DMS153 treated with DMSO at 0.1 percent for 48 hours (cell line): Measurements from ENCODE around the gene ENOX1.
A peak's percentile ranks its signal among the peaks of the same experiment; 100 is the strongest.

Source experiments
- DNase-seq: peaks from one replicate; lab custom pipeline; 2025; ENCODE audit not compliant: unreplicated experiment; lab: John Stamatoyannopoulos, UW

The ENOX1 gene

GRCh38 chr13:43492311-43492710 is 294.5 kb downstream of the ENOX1 start:
- no peak for DNase-seq

DNA sequence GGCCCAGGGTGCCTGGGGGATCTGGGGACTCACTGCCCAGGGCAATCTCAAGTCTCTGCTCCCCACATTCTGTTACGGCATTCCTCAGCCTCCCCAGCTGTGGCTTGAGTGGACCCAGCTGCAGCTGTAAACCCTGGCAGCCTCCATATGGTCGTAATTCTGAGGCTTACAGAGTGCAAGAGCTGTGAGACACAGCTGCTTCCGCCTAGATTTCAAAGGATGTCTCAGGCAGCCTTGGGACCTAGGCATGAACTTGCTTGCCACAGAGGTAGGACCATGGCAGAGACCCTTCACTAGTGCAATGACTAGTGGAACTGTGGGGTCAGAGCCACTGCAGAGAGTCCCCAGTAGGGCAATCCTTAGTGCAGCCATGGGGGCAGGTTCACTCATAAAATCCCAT is 297.5 kb downstream of the ENOX1 start:
- no peak for DNase-seq

DNA sequence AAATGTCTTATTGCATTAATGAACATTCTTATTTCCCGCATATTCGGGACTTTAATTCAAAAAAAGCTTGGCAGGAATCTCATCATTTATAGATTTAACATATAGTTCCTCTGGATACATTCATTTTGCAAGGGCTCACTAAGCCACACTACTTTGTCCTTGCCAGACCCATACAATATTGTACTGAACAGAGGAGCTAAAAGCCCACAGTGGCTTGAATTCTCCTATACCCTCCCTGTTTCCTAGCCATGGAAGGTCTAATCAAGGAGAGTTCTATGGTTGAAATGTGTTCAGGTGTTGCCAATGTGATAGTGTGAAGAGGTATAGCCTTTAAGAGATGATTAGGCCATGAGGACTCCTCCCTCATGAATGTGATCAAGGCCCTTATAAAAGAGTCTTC is 298.9 kb downstream of the ENOX1 start:
- DNase-seq = no peak

DNA sequence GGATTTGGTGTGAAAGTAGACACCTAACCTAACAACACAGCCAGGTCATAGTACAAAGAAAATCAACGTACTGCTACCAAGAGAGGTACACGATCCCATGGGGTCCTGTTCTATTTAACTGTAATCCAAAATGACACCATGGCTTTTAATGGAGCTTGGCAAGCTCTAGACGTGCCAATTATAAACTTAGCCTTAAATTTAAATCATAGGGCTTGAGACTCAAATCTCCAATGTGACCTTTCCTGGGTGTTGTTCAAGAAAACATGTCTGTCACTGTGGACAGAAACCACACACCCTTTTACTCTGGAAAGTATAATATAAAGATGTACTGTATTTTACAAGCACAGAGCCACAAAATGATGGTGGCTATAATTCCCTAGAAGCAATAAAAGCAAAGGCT is 299.3 kb downstream of the ENOX1 start:
- DNase-seq = no peak

GRCh38 chr13:43484432-43485225 is 302.1 kb downstream of the ENOX1 start:
- DNase-seq = no peak

DNA sequence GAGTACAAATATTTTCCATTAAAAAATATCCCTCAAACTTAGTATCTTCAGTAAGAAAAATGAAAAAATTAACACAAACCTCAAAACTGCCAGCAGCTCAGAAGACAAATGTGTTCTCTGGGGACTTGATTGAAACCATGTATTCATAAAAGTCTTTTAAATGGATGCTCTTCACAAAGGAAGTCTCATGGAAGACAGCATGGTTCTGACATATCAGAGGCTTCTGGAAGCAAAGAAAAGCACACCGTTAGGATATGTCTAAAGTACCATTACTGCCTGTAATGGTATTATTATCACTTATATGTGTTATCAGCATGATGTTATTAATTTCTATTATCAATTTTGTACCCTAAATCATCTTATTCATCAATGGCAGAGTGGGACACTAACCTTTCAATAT is 302.8 kb downstream of the ENOX1 start:
- no peak for DNase-seq

GRCh38 chr13:43482641-43483040 is 304.1 kb downstream of the ENOX1 start:
- DNase-seq = no peak

DNA sequence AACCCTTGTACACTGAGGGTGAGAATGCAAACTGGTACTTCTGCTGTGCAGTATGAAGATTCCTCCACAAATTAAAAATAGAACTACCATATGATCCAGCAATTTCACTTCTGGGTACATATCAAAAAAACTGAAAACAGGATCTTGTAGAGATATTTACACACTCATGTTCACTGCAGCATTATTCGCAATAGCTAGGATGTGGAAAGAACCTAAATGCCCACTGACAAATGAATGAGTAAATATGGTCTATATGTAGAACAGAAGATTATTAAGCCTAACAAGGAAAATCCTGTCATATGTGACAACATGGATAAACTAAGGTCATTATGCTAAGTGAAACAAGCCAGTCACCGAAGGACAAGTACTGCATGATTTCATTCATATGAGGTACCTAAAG is 304.7 kb downstream of the ENOX1 start:
- DNase-seq = no peak

DNA sequence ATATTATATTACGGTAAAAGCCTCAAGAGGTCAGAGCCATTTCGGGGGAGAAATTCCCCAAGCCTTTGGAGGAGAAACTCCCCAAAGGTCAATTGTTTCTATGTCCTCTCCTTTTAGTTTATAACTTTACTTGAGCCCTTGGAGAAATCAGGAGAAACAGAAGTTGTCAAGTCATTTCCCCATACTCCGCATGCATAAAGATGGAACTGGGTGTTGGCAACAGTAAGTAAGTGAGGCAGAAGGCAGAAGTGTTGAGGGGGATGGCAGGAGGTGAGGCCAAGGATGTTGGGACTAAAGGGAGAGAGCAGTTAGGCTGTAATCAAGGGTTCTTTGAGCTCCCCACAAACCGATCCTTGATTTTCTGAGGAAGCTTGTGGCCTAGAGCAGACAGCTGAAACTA is 307.9 kb downstream of the ENOX1 start:
- DNase-seq = no peak

GRCh38 chr13:43478211-43478610 is 308.6 kb downstream of the ENOX1 start:
- DNase-seq = no peak

GRCh38 chr13:43475140-43475539 is 311.6 kb downstream of the ENOX1 start:
- no peak for DNase-seq

- peak; percentile 28 for DNase-seq
These were observed 313.3 kb downstream of the ENOX1 start for GRCh38 chr13:43473437-43473836.

DNA sequence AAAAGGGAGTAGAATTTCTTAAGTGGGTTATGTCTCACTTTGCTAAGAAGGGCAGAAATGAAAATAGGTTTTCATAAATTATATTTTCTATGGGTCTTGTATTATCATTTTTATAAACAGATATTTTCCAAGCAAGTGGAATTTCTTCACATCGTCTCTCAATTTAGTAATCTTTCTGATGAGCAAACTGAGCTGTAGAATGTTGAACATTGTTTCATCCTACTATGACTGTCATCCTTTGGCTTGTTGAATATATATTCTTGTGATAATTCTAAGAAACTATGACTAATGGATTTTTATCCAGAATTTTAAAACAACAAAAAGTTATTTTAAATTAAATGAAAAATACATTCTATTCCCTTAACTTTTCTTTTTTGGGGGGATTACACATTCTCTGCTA is 313.8 kb downstream of the ENOX1 start:
- no peak for DNase-seq

DNA sequence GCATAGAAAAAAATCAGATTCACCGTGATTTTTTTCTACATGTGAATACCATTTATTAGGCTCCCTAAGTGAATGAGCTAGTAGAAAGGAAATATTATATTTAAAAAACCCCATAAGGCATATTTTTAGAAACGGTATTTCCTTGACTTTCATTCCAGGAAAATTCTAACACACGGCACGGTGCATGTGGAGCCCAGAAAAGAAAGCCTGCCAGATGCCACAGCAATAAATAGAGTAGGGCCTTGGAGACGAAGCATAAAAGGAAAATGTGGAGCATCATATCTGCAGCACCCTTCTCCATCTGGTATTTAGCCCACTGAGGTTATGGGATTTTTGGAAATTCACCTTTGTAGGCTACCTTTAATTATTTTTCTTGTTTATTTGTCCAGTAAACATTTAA is 314.4 kb downstream of the ENOX1 start:
- DNase-seq = no peak

DNA sequence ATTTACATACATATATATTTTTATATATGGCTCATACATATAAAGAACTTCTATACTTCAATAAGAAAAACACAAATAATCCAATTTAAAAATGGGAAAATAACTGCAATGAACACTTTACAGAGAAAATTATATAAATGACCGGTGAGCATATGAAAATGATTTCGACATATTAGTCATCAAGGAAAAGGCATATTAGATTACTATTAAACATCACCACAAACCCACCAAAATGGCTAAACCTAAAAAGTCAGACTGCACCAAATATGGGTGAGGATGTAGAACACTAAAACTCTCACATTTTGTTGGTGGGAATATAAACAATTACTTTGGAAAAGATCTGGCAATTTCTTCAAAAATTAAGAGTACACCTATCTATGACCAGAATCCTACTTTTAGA is 316.2 kb downstream of the ENOX1 start:
- DNase-seq = no peak

- DNase-seq = no peak
These were observed 317.0 kb downstream of the ENOX1 start for GRCh38 chr13:43469791-43470190.

DNA sequence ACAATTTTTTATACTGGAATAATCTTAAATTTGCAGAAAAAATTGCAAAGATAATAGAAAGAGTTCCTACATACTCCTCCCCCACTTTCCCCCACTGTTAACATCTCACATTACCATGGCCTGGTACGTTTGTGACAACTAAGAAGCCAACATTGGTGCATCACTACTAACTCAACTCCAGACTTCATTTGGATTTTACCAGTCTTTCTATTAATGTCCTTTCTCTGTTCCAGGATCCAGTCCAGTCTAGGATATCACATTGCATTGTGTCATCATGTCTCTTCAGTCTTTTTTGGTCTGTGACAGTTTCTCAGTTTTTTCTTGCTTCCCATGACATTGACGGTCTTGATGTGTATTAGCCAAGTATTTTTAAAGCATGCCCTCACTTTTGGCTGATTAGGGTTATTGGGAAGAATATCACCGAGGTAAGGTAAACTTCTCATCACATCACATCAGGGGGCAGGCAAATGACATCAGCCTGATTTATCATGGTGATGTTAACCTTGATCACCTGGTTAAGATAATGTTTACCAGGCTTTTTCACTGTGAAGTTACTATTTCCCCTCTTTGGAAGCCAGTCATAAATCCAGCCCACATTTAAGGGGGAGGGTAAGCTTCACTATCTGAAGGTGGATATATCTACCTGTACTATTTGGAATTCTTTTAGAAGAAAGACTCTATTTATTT is 322.1 kb downstream of the ENOX1 start:
- DNase-seq = no peak

DNA sequence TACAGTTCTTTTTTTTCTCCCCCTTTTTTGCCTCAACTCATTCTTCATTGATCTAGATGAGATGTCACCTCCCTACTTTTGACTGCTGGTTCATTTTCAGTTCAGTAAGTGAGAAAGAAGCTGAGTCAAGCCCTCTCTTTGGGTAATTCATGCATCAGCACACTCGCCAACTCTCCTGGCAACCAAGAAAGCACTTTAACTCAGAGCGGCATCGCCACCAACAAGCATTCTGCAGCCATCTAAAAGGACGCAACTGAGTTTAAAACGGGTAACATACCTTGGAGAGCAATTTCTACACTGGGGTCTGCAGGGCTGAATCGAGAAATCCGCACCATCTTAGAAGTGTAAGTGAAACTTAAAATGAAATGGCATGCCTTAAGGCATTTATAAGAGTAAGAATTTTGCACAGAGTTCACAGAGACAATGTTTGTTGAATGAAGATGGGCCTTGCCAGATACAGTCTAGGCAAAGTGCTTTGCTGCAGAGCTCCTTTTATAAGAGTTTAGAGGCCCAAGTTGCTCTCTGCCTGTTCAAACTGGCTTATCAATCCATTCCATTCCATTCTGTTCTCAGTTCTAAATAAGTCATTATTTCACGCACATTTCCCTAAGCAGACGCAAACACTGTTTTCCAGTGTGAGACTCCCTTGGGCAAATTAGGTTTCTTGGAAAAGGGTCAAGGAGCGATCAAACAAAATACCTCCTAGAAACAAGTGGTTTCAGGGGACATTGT is 338.0 kb downstream of the ENOX1 start:
- DNase-seq = no peak

GRCh38 chr13:43446126-43446525 is 340.6 kb downstream of the ENOX1 start:
- no peak for DNase-seq

DNA sequence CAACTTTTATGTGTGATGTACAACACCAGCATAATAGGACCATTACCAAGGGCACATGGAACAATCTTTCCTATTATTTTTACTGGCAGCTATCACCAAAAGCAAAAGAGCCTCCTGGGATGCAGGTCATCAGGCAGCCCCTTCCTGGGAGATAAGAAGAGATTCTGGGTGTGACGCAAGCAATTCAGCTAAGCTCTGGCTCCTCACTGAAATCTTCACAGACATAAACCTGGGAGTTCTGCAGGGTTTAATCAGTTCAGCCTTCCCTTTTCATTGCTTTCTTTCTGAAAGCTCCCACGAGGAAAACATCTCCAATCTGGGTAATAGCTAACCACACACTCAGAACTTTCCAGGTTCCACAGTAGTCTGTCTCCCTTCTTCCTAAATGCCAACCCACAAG is 341.1 kb downstream of the ENOX1 start:
- no peak for DNase-seq

DNA sequence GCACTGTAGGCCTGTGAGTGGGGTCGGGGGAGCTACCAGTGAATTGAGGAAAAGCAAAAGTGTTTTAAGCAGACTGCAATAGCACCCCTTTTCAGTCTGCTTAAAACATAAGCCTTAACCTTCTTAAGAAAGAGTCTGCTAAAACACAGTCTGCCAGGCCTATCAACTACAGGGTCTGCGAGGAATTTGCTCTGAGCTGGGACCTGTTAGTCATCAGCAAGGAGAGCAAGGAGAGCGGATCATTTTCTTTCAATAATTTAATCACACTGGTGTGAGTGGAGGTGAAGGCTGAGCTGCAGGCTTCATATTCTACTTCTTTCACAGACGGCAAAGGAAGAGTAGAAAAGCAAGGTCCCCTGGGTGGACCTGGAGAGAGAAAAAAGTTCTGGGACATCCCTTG is 342.7 kb downstream of the ENOX1 start:
- no peak for DNase-seq

DNA sequence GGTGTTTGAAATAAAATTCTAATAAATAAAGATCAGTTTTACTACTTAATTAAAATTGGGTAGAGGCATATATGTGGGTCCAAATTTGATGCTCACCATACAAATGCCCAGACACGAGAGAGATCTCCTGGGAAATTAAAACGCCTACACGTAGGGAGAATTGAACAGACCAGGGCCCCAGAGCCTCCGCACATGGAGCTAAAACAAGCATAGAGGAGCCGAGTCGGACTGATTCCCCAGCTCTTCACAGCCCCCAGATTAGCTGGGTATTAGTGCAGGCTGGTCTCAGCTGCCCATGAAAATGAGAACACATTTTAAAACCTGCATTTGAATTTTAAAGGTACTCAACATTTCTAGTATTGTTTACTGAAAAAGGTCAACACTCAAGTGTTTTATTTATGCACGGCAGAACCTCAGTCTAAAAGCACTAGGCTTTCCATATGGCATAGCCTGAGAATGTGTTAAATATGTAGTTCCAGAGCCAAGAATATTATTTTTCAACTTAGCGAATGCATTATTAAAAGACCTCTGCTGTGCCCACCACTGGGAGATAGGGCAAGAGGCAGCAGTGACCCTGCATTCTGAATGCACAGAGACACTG is 344.8 kb downstream of the ENOX1 start:
- DNase-seq = no peak
